Panc1 (cell line): ENCODE data around the gene FITM2. TPM values are rescaled to one million over a fixed set of nuclear protein-coding genes. Genes with fewer than 3 reads are reported as not detected.

Experiments used
- ATAC-seq: fragments of 200-7000 bp; cut with Tn5 transposase; 2 replicates; pipeline ENCODE4 v1.9.1; 2020; ENCODE audit warnings: mild to moderate bottlenecking, moderate library complexity
- BruUV-seq: library from RNA; stranded (reverse); fragments of 400-500 nt; replicated peaks from 2 replicates; lab custom pipeline; 2021; lab: Mats Ljungman, UMichigan
- CTCF ChIA-PET: fragments of 300-600 bp; sonication (Branson Sonifier 250); formaldehyde crosslinking; loops from one replicate; lab custom pipeline; 2022; ENCODE audit warnings: antibody characterized with exemption; lab: Charles Lee
- POLR2A ChIA-PET: fragments of 300-600 bp; sonication (Branson Sonifier 250); formaldehyde crosslinking; loops from one replicate; lab custom pipeline; 2022; ENCODE audit warnings: antibody characterized with exemption; lab: Charles Lee
- DNase-seq: peaks from one replicate; pipeline ENCODE4 v3.0.0-alpha.2; 2010; ENCODE audit warnings: low read depth, low spot score
- H3K27ac ChIP-seq: 2 replicates; pipeline ENCODE4 v1.5.1; 2011; ENCODE audit warnings: mild to moderate bottlenecking, low read length, inconsistent platforms
- H3K27me3 ChIP-seq: fragments of 200-500 bp; sonication (Bioruptor generic); 2 replicates; pipeline ENCODE4 v1.6.0; 2014; ENCODE audit warnings: low read length, inconsistent platforms; ENCODE audit not compliant: control insufficient read depth, insufficient read depth
- H3K36me3 ChIP-seq: fragments of 200-500 bp; sonication (Bioruptor generic); 2 replicates; pipeline ENCODE4 v1.5.1; 2014; ENCODE audit warnings: inconsistent platforms, mild to moderate bottlenecking, low read length, moderate library complexity; ENCODE audit not compliant: control insufficient read depth, insufficient read depth
- H3K4me1 ChIP-seq: 2 replicates; pipeline ENCODE4 v1.5.1; 2011; ENCODE audit warnings: inconsistent platforms, mild to moderate bottlenecking, low read length, moderate library complexity; ENCODE audit not compliant: control insufficient read depth, insufficient read depth
- H3K4me3 ChIP-seq, 2 experiments: 2 replicates each; pipeline ENCODE4 v1.5.1; 2011 to 2012; ENCODE audit warnings: low read depth in 2 of 2, low read length in 2 of 2, mild to moderate bottlenecking in 2 of 2, inconsistent platforms in 1 of 2, moderate library complexity in 1 of 2
- H3K9me3 ChIP-seq: fragments of 200-500 bp; sonication (Bioruptor generic); 2 replicates; pipeline ENCODE4 v1.5.1; 2014; ENCODE audit warnings: low read depth, mild to moderate bottlenecking, inconsistent platforms, low read length, moderate library complexity; ENCODE audit not compliant: control insufficient read depth, insufficient read depth
- CTCF ChIP-seq: fragments of 450-650 bp; IDR thresholded peaks from 2 replicates; pipeline ENCODE4 v1.5.1; 2017; ENCODE audit warnings: mild to moderate bottlenecking
- POLR2AphosphoS5 ChIP-seq: IDR thresholded peaks from 2 replicates; pipeline ENCODE4 v1.6.1; 2012; ENCODE audit warnings: mild to moderate bottlenecking, low read depth, low read length, moderate library complexity
- REST ChIP-seq, 2 experiments: IDR thresholded peaks; 2 replicates each; pipeline ENCODE4 v1.6.1; 2011 to 2012; ENCODE audit warnings: low read depth in 2 of 2, control low read depth in 1 of 2, low read length in 1 of 2, mild to moderate bottlenecking in 1 of 2, moderate library complexity in 1 of 2; ENCODE audit not compliant: insufficient read depth in 1 of 2
- SIN3A ChIP-seq: IDR thresholded peaks from 2 replicates; pipeline ENCODE4 v1.6.1; 2012; ENCODE audit warnings: low read depth, mild to moderate bottlenecking, low read length, moderate library complexity, borderline replicate concordance; ENCODE audit not compliant: insufficient read depth
- TCF7L2 ChIP-seq: IDR thresholded peaks from 2 replicates; pipeline ENCODE4 v1.6.1; 2011; ENCODE audit warnings: mild to moderate bottlenecking, low read depth, low read length, inconsistent platforms
- in situ Hi-C: cut with HindIII; loops from 2 replicates; pipeline ENCODE4 v1.10.0; 2016; ENCODE audit warnings: low sequenced_read_pairs, low pct_unique_long_range_greater_than_20kb
- intact Hi-C: fragments of 100-400 bp; cut with micrococcal nuclease; formaldehyde crosslinking; loops from one replicate; pipeline ENCODE4 v1.10.0; 2022; ENCODE audit not compliant: unreplicated experiment
- total RNA-seq: library from RNA; stranded (reverse); gene quantifications from one replicate; pipeline ENCODE4 v1.2.1, GENCODE V29; 2021; ENCODE audit not compliant: unreplicated experiment

Gene FITM2
- total RNA-seq, 1 experiment from 2014 or later, result 10.5 TPM

- no peaks in the 10 kb centered on the region for H3K27me3 ChIP-seq
- ChIA-PET CTCF (interaction anchor here (0.6 kb wide), 1 partner anchor 73 kb away, joined by 12 read pairs; no protein-coding TSS in a partner anchor), POLR2A (no interaction called here)
- intact Hi-C loops, result no loop called here
- H3K4me1 ChIP-seq, result peaks cover 6% of the 10 kb centered on the region; the same call in 1 of the 2 replicates
- DNase-seq (no peak), ATAC-seq (no peak)
- BruUV-seq, result no TSS peak
- no peaks in the 10 kb centered on the region for H3K36me3 ChIP-seq
- in situ Hi-C loops, result no loop called here
- no peak overlapping the region for H3K27ac ChIP-seq
- no peaks in the 10 kb centered on the region for H3K9me3 ChIP-seq
- no peak overlapping the region for H3K4me3 ChIP-seq
- TF ChIP-seq REST (IDR thresholded peaks at IDR 0.05; ENCODE audit: insufficient read depth in 1 of 2, low read depth in 2 of 2, low read length in 1 of 2) (no peak), TCF7L2 (no peak)
These were observed 4.1 kb downstream of the FITM2 start for GRCh38 chr20:44306927-44307326.

- no peaks in the 10 kb centered on the region for H3K4me1 ChIP-seq
- no peak overlapping the region for H3K27ac ChIP-seq
- ChIA-PET POLR2A (no interaction called here), CTCF (no interaction called here)
- no peaks in the 10 kb centered on the region for H3K36me3 ChIP-seq
- H3K27me3 ChIP-seq, result no peaks in the 10 kb centered on the region
- H3K4me3 ChIP-seq, result no peak overlapping the region
- BruUV-seq, result no TSS peak
- in situ Hi-C loops (no loop called here), intact Hi-C loops (no loop called here)
- DNase-seq (no peak), ATAC-seq (no peak)
- TF ChIP-seq REST (IDR thresholded peaks at IDR 0.05; ENCODE audit: insufficient read depth in 1 of 2, low read depth in 2 of 2, low read length in 1 of 2), result no peak
- no peak for TF ChIP-seq SIN3A
- TF ChIP-seq CTCF, result no peak
- TF ChIP-seq TCF7L2, result no peak
- TF ChIP-seq POLR2AphosphoS5, result no peak
- no peaks in the 10 kb centered on the region for H3K9me3 ChIP-seq
These were observed 6.6 kb downstream of the FITM2 start for GRCh38 chr20:44304383-44304782.
